ENCODE data around the gene CEP112.
"Not testable (repeated sequence)": the region's sequence is repeated elsewhere in the genome, so short reads cannot be mapped to it uniquely, and the experiment has no call there.

Gene CEP112

DNA sequence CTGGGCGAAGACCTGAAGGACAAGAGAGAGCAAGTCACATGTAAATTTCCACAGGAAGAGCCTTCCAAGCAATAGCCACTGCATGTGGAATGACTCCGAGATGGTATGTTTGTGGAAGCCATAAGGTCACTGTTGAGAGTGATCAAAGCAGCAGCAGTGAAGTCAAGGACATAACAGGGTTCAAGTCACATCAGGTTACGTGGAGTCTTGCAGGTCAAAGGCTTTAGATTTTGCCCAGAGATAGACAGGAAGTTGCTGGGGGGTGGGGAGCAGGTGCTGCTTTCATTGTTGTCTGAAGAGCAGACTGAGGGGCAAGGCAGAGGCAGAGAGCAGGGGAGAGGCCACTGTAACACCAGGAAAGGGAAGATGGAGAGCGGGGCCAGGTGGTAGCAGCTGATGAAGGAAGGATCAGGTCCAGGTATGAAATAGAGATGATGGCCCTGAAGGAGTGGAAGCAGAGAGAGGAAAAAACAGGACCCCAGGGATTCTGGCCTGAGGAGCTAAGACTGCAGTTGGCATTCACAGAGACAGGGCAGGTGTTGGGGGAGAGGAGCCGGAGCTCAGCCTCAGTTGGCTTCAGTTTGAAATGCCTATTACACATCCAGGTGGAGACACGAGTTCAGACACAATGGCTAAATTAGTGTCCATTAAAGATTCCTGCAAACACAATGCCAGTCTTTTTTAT, 501.2 kb downstream of the CEP112 start:
- no peak for DNase-seq (ENCODE audit: low spot score)
- TF ChIP-seq, protein P1, sequence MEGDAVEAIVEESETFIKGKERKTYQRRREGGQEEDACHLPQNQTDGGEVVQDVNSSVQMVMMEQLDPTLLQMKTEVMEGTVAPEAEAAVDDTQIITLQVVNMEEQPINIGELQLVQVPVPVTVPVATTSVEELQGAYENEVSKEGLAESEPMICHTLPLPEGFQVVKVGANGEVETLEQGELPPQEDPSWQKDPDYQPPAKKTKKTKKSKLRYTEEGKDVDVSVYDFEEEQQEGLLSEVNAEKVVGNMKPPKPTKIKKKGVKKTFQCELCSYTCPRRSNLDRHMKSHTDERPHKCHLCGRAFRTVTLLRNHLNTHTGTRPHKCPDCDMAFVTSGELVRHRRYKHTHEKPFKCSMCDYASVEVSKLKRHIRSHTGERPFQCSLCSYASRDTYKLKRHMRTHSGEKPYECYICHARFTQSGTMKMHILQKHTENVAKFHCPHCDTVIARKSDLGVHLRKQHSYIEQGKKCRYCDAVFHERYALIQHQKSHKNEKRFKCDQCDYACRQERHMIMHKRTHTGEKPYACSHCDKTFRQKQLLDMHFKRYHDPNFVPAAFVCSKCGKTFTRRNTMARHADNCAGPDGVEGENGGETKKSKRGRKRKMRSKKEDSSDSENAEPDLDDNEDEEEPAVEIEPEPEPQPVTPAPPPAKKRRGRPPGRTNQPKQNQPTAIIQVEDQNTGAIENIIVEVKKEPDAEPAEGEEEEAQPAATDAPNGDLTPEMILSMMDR (IDR thresholded peaks at IDR 0.05; ENCODE audit: extremely low read depth, insufficient read depth, missing control alignments): no peak
- in situ Hi-C loops (cut with MboI; ENCODE audit: low pct_unique_long_range_greater_than_20kb, low sequenced_read_pairs, unreplicated experiment): no loop called here

- TF ChIP-seq, protein P1 (IDR thresholded peaks at IDR 0.05; ENCODE audit: extremely low read depth, insufficient read depth, missing control alignments): no peak
- DNase-seq (ENCODE audit: low spot score): no peak
- in situ Hi-C loops (cut with MboI; ENCODE audit: low pct_unique_long_range_greater_than_20kb, low sequenced_read_pairs, unreplicated experiment): no loop called here
Measured at GRCh38 chr17:65688307-65688706, 503.6 kb downstream of the CEP112 start.

DNA sequence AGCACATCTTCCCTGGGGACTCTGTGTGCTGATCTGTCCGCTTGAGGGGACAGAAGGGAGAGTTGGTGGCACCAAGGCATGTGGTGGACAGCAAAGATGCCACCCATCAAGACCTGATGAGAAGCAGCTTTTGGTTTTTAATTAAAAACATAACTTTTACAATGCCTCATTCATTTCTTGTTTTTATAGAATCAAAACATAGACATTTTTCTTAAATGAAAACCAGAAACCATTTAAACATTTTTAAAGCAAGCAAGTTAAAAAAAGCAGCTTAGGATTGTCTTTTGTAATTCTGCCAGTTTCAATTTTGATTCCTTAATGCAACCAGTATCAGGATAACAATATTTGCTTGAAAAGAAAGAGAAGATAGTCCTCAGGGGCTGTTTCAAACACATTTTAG, 506.8 kb downstream of the CEP112 start:
- no peak for DNase-seq (ENCODE audit: low spot score)
- TF ChIP-seq, protein P1 (IDR thresholded peaks at IDR 0.05; ENCODE audit: extremely low read depth, insufficient read depth, missing control alignments): no peak
- in situ Hi-C loops (cut with MboI; ENCODE audit: low pct_unique_long_range_greater_than_20kb, low sequenced_read_pairs, unreplicated experiment): no loop called here

DNA sequence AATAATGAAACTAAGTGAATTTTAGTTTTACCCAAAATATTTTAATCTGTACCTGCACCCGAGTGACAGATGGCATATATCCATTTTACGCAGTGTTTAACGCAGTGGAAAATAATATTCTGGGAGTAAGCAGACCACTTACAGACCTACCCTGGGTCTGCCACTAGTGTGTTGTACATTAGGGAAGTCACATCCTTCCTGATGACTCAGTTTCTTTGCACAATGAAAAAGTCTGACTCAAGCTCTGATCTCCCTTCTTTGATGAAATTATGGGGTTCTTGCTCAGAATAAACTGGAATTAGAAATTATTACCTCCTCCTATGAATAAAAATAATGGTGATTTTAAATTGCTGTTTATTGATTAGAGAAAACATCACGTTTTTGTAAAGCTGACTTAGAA, 507.3 kb downstream of the CEP112 start:
- DNase-seq (ENCODE audit: low spot score): no peak
- TF ChIP-seq, protein P1 (IDR thresholded peaks at IDR 0.05; ENCODE audit: extremely low read depth, insufficient read depth, missing control alignments): no peak
- in situ Hi-C loops (cut with MboI; ENCODE audit: low pct_unique_long_range_greater_than_20kb, low sequenced_read_pairs, unreplicated experiment): no loop called here

DNA sequence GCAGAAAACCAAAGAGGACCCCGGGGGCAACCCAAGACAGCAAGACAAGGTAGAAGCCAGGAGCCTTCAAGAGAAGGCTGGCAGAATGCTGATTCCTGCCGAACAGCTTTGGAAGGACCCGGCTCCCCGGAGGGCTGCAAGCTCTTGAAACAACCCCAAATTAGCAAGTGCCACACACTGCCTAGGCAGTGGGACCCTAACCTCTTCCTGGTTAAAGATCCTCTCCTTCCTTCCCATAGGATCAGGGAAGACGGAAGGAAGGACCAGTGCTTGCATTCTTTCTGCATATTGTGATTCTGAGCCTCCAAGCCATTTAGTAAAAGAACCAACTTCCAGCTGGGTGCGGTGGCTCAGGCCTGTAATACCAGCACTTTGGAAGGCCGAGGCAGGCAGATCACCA, 508.5 kb downstream of the CEP112 start:
- no peak for DNase-seq (ENCODE audit: low spot score)
- in situ Hi-C loops (cut with MboI; ENCODE audit: low pct_unique_long_range_greater_than_20kb, low sequenced_read_pairs, unreplicated experiment): no loop called here
- TF ChIP-seq, protein P1 (IDR thresholded peaks at IDR 0.05; ENCODE audit: extremely low read depth, insufficient read depth, missing control alignments): no peak

GRCh38 chr17:65681763-65682162, 510.2 kb downstream of the CEP112 start:
- in situ Hi-C loops (cut with MboI; ENCODE audit: low pct_unique_long_range_greater_than_20kb, low sequenced_read_pairs, unreplicated experiment); DNase-seq (ENCODE audit: low spot score): not testable (repeated sequence)

DNA sequence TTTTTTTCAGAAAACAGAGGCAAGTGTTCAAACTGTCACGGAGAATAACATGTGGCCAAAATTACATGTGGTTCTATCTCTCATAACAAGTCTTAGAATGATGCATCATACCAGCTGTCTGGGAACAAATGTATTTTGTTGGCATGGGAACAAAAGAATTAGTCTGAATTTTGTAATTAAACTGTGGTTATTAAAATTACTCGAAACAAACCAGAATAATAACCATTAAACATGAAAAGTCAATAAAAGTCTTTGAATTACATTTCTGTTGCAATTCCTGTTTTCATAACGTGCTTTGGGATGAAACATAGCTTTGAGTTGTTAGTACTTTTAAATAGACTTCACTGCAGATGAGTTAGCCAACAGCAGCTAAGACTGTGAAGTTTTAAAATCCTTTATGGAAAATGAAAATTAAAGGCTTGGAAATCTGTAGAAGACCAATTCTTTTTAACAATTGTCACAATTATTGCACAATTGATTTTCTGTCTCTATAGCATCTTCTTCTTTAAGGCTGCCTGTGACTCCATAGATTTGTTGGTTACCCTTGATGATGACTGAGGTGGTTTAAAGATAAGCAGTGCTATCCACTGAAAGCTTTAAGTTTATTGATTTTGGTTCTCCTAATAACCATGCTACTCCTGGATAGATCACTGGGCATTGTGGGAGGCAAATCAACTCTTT, 512.6 kb downstream of the CEP112 start:
- DNase-seq (ENCODE audit: low spot score): no peak
- TF ChIP-seq, protein P1 (IDR thresholded peaks at IDR 0.05; ENCODE audit: extremely low read depth, insufficient read depth, missing control alignments): no peak
- in situ Hi-C loops (cut with MboI; ENCODE audit: low pct_unique_long_range_greater_than_20kb, low sequenced_read_pairs, unreplicated experiment): no loop called here

Measured in GM13977 (cell line).